Measurements from ENCODE around the gene AFG1L. TPM values are rescaled to one million over a fixed set of nuclear protein-coding genes. Genes with fewer than 3 reads are reported as not detected.
"Not testable (repeated sequence)": the region's sequence is repeated elsewhere in the genome, so short reads cannot be mapped to it uniquely, and the experiment has no call there.

AFG1L gene
- total RNA-seq (2014; rRNA removed; shearing (Covaris generic)): 0.91 and 2.5 TPM in 2 replicates

DNA sequence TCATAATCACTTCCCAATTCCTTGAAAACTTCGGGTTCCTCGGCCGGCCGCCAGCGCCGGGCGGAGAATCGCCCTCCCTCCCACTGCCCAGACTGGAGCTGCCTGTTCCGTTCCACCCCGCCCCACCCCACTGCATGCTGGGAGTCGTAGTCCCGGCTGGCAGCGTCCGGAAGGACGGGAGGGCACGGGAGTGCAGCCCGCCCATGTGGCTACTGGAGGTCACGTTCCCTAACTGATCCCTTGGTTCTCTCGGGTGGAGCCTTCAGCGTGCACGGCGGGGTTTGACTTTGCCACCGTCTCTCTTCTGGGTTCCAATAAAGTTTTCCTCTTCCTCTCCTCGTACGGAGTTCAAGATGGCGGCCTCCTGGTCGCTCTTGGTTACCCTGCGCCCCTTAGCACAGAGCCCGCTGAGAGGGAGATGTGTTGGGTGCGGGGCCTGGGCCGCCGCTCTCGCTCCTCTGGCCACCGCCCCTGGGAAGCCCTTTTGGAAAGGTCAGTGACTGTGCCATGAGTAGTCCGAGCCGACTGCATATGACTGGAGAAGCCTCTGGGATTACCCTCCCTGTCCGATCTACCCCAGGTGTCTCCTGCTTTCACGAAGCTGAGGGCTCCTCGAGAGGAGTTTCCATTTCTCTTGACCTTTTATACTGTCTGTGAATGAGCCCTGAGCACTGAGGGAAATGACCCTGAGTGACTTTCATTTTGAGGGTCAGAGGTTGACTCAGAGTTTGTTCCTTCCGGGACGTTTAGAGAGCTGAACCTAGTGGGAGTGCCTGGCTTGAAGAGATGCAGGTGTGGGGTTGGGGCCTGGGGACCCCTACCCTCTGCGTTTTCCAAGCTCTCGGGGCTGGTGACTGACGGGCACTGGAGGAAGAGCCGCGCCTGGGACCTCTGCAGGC is at the start of gene AFG1L:
Gene AFG1L, plus strand, starts transcription at position 328 of the 899 bp plus-strand sequence. Its CDS starts 26 bp downstream, at position 354.
- peak; percentile 89 for DNase-seq (ENCODE audit: low spot score)

DNA sequence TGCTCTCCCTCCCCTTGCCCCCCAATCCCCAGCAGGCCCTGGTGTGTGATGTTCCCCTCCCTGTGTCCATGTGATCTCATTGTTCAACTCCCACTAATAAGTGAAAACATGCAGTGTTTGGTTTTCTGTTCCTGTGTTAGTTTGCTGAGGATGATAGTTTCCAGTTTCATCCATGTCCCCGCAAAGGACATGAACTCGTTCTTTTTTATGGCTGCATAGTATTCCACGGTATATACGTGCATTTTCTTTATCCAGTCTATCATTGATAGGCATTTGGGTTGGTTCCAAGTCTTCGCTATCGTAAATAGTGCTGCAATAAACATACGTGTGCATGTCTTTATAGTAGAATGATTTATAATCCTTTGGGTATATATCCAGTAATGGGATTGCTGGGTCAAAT is 49.8 kb upstream of the AFG1L start:
- not testable (repeated sequence) for DNase-seq (ENCODE audit: low spot score)

DNA sequence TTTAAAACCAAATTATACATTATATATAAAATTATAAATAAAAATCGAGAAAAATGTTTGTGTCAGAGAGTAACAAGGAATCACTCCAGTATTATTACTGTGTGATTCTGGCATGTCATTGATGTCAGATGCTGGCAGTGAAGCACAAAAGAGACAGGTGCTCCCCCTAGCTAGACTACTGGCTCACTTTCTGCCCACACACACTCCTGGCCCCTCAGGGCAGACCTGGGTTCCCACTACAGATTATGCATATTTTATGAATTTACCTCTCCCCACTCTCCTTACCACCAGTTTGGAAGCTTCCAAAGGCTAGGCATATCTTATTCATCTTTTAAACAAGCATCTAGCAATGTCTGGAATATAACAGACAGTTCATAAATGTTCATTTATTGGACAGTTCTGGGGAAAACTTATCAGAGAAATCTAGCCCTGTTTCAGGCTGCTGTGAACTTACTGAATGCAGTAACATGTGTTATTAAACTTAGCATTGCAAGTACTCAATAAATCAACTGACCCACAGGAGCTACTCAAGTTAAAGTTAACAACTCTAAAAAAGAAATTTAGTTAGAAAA is 46.8 kb upstream of the AFG1L start:
- DNase-seq (ENCODE audit: low spot score): no peak

DNA sequence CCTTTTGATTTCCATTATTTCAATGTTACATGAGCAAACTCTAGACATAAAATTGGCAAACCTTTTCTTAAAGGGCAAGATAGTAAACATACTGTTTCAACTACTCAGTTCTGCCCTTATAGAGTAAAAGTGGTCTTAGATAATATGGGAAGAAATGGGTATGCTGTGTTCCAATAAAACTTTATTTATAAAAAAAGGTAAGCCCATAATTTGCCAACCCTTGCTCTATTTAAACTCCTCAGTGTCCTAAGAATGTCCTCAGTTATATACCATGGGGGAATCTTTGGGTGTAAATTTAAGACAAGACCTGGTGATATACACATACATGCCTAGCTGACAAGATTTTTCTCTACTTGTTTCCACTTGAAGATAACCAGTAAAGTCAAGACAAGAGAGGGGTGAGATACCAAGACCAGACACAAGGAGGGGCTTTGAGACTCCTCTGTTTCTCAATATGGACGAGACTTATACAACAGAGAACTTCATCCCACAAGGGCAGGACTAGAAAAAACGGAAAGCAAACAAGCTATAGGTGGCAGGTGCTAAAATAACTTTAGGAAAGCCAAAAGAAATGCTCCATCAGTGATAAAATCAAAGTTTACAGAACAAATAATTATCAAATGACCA is 44.5 kb upstream of the AFG1L start:
- DNase-seq (ENCODE audit: low spot score): peak; percentile 41

DNA sequence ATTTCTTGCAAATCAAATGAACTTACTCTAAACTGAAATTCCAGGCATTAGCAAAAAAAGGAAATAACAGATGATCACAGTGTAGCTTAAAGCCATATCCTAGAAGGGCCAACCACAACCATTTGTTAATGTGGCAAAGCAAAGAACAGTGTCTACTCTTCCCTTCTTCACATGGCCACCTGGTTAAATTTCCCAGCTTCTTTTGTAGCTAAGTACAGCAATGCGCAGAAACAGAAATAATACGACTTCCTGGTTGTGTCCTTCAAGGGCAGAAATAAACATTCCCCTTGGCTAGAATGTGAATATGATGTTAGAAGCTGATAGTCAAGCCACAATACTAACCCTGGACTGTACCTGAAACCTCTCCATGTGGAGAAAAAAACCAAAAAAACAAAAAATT is 43.6 kb upstream of the AFG1L start:
- DNase-seq (ENCODE audit: low spot score): no peak

DNA sequence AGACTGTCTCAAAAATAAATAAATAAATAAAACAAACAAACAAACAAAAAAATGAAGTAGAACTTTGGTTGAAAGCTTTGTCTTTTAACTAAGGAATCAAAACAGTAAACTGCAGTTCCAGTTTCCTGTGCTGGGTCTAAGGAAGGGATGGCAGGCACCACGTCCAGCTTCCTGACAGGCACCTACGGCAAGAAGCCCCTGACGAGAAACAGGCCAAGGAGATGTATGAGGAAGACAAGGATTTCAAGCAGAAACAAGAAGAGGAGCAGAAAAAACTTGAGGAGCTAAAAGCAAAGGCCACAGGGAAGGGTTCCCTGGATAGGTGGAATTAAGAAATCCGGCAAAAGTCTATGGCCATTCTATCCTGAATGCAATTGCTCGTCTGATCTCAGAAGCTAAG is 42.8 kb upstream of the AFG1L start:
- no peak for DNase-seq (ENCODE audit: low spot score)

DNA sequence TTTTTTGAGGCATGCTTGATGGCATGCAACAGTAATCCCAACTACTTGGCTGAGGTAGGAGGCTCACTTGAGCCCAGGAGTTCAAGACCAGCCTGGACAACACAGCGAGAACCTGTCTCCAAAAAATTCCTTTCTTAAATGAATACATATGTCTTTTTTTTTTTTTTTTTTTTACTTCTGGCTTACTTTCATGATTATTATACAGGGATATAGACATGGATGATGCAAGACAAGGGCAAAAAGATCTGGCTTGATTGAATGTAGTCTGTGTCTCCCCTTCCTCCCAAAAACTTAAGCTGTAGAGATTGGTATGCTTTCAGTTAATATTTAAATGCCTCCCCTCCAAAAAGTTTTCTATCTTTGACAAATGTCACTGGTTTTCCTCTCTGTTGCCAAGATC is 41.6 kb upstream of the AFG1L start:
- no peak for DNase-seq (ENCODE audit: low spot score)

DNA sequence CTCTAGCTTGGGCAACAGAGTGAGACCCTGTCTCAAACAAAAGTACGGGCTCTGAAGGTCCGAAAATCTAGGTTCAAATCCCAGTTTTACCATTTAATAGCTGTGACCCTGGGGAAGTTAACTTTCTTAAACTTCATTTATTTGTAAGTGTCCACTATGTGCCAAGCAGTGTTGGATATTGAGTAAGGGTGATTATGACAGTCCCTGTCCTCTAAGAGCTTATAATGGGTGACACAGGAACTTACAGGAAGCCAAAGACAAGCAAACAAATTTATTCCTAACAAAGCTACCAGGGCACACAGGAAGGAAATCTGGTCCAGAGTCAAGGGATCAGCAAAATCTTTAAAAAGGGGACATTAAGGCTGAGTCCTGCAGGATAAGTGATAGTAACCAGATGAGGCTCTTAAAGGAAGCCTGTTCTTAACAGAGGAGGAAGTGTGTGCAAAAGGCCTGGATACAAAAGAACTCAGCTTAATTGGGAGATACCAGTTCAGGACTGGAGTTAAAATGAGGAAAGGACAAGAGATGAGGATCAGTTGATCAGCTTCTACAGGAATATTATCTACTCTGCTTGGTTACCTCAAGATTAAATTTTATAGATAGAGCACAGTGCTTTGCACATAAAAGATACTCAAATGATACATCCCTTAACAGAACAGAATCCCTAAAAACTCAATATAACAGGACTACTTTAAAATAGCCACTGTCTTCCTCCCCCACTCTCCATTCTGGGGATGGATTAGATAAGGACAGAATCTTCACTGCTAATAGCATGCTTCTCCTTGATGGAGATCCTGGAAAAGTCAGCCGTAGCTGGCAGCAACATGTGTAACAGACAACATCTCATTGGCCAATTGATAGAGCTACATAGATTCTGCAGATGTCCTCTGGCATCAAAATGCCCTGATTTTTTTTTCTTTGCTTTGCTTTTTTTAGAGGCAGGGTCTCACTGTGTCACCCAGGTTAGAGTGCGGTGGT is 40.1 kb upstream of the AFG1L start:
- no peak for DNase-seq (ENCODE audit: low spot score)

DNA sequence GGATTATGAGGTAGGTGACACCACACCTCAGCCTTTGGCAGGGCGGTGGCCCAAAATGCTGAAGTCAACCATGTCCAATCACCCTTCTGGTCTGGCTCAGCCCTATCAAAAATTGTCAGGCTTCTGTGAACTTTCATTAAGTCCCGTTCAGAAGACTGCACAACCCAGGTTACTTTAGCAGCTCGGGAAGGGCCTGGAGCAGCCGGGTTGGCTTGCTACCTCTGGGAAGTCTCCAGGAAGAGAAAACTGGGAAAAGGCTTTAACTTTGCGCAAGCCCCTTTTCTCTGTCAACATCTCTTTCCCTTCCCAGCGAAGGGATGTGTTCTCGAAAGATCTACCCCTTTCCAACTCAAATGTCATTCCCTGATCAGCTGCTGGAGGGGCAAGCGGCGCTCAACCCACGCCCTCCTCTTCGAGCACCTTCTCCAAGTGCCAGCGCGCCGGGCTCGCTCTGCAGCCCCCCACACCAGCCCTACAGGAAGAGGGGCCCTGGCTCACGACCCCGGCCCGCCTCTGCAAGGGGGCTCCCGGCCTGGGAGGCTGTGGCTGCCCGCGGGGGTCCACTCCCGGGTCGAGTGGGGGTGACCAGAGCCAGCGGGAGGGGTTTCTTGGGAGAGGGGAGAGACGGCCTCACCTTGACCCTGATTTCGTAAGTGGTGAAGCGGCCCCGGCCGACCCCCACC is 34.6 kb upstream of the AFG1L start:
- DNase-seq (ENCODE audit: low spot score): peak; percentile 44

DNA sequence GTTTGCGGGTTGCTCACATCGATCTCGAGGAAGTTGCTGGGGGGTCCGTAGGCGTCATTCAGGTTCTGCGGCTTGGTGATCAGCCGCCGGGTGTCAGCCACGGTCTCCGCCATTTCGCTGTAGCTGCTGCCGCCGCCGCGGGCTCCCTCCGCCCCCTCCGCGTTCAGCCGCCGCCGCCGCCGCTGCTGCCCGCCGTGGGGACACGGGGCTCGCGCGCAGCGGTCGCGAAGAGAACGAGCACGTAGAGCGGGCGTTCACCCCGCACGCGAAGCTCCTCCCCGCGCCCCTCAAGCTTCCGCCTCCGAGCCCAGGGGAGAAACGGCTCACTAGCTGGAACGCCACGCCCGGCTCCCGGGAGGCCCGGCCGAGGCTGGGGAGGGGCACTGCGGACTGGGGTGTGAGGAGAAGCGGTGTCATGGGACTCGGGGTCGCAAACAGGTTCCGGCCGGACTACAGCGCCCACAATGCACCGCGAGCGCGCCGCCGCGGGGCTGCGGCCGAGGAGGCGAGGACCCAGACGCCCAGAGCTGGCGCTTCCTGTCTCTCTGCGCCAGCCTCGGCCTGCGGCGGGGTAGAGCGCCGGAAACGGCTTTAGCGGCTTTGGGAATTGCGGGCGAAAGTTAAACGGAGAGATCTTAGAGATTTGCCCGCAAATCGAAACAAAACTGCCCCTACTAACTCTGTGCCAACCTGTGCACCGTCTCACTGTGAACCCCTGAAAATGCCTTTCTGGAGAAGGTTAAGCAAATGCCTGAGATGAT is 33.9 kb upstream of the AFG1L start, which contains the start of gene SNX3:
Gene SNX3, minus strand, starts transcription at position 232 of the 761 bp plus-strand sequence. Its CDS starts 119 bp downstream, at position 113.
- DNase-seq (ENCODE audit: low spot score): peak; percentile 95

DNA sequence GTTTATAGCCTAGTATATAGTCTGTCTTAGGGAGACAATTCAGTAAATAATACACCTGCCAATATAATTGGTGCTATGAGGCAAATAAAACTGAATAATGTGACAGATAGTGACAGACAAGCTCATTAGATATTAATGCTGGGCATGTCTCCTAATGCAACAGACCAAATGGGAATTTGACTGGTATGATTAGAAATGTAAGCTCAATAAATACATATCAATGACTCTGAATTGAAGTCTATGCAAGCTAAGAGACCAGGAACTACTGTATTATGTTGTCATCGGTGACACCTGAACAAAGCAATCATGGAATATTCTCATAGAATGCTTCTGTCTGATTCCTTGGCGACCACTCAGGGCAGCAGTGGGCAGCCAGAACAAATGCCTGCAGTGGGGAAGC is 31.5 kb upstream of the AFG1L start:
- DNase-seq (ENCODE audit: low spot score): no peak

DNA sequence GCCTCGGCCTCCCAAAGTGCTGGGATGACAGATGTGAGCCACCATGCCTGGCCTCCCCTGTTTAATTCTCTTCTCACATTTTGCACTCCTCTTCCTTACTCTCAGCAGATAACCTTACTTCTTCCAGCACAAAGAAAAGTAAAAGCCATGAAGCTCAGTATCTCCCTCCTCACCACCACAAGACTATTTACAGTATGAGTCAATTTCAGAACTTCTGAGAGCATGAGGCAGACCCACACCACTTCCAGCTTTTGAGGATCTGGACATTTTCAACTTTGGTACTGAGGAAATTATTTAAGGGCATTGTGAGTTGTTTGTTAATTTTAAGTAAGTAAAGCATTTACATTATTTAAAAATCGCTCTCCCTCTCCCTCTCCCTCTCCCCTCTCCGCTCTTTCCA is 26.0 kb upstream of the AFG1L start:
- no peak for DNase-seq (ENCODE audit: low spot score)

DNA sequence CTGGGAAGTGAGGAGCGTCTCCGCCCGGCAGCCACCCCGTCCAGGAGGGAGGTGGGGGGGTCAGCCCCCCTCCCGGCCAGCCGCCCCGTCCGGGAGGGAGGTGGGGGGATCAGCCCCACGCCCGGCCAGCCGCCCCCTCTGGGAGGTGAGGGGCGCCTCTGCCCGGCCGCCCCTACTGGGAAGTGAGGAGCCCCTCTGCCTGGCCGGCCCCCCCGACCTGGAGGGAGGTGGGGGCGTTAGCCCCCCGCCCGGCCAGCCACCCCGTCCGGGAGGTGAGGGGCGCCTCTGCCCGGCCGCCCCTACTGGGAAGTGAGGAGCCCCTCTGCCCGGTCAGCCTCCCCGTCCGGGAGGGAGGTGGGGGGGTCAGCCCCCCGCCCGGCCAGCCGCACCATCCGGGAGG is 24.9 kb upstream of the AFG1L start:
- not testable (repeated sequence) for DNase-seq (ENCODE audit: low spot score)

DNA sequence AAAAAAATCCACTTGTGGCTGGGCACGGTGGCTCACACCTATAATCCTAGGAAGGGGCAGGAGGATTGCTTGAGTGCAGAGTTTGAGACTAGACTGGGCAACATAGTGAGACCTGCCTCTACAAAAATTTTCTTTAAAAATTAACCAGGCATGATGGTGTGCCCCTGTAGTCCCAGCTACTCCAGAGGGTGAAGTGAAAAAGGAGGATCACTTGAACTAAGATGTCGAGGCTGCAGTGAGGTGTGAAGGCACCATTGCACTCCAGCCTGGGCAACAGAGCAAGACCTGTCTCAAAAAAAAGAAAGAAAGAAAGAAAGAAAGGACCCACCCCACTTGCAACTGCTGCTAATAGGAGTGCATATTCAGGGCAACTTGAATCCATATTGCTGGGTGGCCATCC is 20.3 kb upstream of the AFG1L start:
- DNase-seq (ENCODE audit: low spot score): no peak

DNA sequence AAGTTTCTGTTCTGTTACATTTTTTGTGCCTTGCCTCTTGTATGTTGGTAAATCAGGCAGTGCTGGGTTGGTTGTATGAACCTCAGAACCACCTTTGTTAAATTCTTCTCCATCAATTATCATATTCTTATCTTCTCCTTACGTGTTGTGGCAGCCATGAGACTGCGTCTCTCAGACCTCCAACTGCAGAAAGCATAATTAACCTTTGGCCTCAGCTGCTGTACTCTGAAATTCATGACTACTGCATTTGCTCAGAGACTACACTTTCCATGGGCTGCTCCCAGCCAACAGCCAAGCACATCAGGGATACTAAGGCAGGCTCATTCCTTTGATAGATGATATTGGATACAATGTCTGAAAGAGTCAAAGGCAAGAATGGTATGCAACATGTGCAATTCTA is 18.9 kb upstream of the AFG1L start:
- DNase-seq (ENCODE audit: low spot score): no peak

DNA sequence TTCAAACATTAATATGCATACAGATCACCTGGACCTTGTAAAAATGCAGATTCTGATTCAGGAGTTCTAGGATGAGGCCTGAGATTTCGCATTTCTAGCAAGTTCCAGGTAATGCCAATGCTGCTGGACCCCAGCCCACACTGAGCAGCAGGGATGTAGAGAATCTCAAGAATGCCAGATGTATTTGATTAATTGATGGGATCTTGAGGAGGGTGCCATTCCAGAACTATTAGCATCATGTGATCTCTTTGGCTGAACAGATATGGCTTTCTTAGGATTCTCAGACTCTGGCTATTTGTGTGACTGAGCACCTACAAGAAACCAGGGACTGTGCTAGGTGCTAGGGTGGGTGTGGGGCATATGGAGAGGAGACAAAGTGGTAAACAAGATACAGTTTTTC is 17.6 kb upstream of the AFG1L start:
- no peak for DNase-seq (ENCODE audit: low spot score)

DNA sequence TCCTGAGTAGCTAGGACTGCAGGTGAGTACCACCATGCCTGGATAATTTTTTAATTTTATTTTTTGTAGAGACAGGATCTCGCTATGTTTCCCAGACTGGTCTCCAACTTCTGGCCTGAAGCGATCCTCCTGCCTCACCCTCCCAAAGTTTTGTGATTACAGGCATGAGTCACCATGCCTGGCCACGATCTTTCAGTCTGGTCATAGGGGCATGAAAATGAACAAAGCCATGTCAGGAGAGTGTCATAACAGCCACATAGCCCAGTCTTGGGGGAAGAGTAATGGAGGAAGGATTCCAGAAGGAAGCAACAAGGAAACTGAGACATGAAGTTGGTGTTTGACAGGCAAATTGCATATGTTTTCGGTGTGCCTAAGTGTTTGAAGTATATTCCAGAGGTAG is 17.0 kb upstream of the AFG1L start:
- no peak for DNase-seq (ENCODE audit: low spot score)

DNA sequence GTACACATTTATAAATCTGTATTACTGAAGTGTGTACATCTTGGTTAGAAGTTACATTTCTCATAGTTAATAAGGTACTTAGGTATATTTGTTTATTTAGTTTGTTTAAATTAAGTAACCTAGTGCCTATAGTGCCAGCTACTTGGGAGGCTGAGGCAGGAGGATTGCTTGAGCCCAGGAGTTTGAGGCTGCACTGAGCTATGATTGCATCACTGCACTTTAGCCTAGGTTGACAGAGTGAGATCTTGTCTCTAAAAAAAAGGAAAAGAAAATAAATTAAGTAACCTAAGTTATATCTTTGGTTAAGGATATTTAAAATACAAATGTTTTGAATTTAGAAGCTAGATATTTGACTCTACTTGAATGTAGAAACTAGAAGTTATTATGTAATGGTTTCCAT is 9.5 kb upstream of the AFG1L start:
- DNase-seq (ENCODE audit: low spot score): no peak

DNA sequence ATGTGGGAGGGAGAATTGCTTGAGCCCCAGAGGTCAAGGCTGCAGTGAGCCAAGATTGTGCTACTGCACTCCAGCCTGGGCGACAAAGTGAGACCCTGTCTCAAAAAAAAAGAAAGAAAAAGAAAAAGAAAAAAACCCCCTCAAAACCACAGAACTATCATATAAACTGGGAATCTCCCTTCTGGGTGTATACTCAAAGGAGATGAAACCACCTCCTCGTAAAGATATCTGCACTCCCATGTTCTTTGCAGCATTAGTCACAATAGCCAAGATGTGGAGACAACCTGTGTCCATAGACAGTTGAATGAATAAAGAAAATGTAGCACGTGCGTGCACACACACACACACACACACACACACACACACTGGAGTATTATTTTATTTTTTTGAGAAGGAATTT is 8.5 kb upstream of the AFG1L start:
- DNase-seq (ENCODE audit: low spot score): no peak

DNA sequence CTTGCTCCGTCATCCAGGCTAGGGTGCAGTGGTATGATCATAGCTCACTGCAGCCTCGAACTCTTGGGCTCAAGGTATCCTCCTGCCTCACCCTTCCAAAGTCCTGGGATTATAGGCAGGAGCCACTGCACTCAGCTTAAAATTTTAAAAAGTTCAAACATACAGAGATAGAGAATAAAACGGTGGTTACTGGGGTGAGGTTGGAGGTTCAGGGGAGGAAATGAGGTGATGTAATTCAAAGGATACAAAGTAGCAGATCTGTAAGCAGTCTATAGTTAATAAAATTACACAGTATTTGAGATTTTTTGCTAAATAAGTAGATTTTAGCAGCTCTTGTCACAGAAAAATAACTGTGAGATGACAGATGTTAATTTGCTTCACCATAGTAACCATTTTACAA is 7.5 kb upstream of the AFG1L start:
- DNase-seq (ENCODE audit: low spot score): no peak

Measured in HT-29 (cell line).